Kidney epithelial cell (primary cell): ENCODE data around the gene HERC4. TPM values are rescaled to one million over a fixed set of nuclear protein-coding genes. Genes with fewer than 3 reads are reported as not detected.

Experiments
- DNase-seq: peaks from one replicate; pipeline ENCODE4 v3.0.0-alpha.2; 2010; ENCODE audit warnings: low read depth
- H3K27me3 ChIP-seq: 2 replicates; pipeline ENCODE4 v1.6.0; 2011; ENCODE audit warnings: low read length; ENCODE audit not compliant: control insufficient read depth, insufficient read depth
- H3K36me3 ChIP-seq: 2 replicates; pipeline ENCODE4 v1.5.1; 2011; ENCODE audit warnings: low read length; ENCODE audit not compliant: control insufficient read depth, insufficient read depth
- H3K4me3 ChIP-seq: 2 replicates; pipeline ENCODE4 v1.5.1; 2011; ENCODE audit warnings: low read depth, mild to moderate bottlenecking, control low read depth, low read length
- CTCF ChIP-seq: IDR thresholded peaks from 2 replicates; pipeline ENCODE4 v1.5.1; 2011; ENCODE audit warnings: mild to moderate bottlenecking, moderate library complexity, low read length, control low read depth, inconsistent platforms; ENCODE audit not compliant: insufficient read depth, poor library complexity, severe bottlenecking
- total RNA-seq: library from RNA; depleted of rRNA; stranded (reverse); fragments of >200 nt; gene quantifications from 2 replicates; pipeline ENCODE4 v1.2.3, GENCODE V29; 2015

Gene HERC4
- total RNA-seq, 1 donor from 2014 or later = 28.5 TPM

- H3K27me3 ChIP-seq = no peaks in the 10 kb centered on the region
Observed at GRCh38 chr10:68099736-68100135, 24.7 kb upstream of the HERC4 start.

DNA sequence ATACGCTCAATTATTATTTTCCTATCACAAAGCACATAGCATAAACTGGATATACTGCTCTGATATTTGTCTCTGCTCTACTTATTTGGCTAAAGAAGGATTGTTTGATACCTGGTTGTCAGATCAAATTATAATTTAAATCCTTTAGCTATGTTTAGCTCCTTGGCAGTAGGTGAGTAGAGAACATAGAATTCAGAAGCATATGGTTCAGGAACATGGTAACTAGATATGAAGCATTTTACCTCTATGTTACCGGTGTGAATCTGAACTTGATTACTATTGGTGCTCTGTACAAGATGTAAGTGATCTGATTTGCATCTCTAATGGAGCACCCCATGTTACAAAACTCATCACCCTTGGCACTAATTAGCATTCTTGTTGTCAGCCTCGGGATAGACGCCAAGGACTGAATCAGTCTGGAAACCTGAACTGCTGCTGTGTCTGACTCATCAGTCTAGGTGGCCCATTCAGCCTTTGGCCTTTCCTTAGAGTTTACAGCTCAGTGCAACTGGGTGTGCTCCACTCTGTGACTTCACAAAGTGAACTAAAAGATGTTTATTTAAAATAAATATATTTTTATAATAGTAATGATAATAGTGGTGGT, 21.9 kb upstream of the HERC4 start:
- DNase-seq = peak; percentile 82
- Histone ChIP-seq H3K27me3 (no peaks in the 10 kb centered on the region), H3K36me3 (no peaks in the 10 kb centered on the region), H3K4me3 (no peak overlapping the region)
- no peak for TF ChIP-seq CTCF

More at GRCh38 chr10:68099736-68100135, 24.7 kb upstream of the HERC4 start:
- no peak for TF ChIP-seq CTCF
- Histone ChIP-seq H3K4me3 (no peak overlapping the region), H3K36me3 (no peaks in the 10 kb centered on the region)
- no peak for DNase-seq

DNA sequence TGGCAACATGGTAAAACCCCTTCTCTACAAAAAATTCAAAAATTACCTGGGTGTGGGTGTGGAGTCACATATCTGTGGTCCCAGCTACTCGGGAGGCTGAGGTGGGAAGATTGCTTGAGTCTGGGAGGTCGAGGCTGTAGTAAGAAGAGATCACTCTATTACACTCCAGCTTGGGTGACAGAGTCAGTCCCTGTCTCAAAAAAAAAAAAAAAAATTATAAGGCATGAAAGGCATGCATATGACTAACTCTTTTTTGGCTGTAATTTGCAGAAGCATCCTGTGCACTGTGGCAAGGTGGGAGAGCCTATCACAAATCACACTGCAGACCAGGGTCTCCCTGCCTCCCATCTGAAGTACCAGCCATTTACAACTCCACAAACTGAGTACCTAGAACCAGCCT, 20.1 kb upstream of the HERC4 start:
- DNase-seq = no peak
- no peaks in the 10 kb centered on the region for H3K27me3 ChIP-seq
- H3K36me3 ChIP-seq = no peaks in the 10 kb centered on the region
- H3K4me3 ChIP-seq = no peak overlapping the region
- TF ChIP-seq CTCF = no peak

GRCh38 chr10:68092512-68092911, 17.4 kb upstream of the HERC4 start:
- H3K4me3 ChIP-seq = no peak overlapping the region
- TF ChIP-seq CTCF = no peak
- H3K27me3 ChIP-seq = no peaks in the 10 kb centered on the region
- DNase-seq = no peak
- no peaks in the 10 kb centered on the region for H3K36me3 ChIP-seq

DNA sequence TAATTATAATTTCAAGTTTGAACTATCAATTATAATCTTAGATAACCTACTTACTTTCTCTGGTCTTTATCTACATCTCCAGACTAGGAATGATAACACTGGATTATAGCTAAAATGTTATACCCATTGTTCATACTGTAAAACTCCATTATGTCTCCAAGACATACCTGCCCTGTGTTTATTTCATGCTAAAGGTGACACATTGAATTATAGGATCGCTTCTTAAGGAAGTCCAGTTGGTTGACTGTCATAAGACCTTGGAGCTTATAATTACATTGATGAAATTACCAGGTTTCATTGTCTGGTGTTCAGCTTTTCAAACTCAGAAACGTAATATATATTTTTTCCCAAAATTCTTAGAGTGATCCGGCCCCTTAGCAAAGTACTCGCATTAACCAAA, 15.5 kb upstream of the HERC4 start:
- H3K27me3 ChIP-seq = no peaks in the 10 kb centered on the region
- H3K4me3 ChIP-seq = no peak overlapping the region
- H3K36me3 ChIP-seq = no peaks in the 10 kb centered on the region
- no peak for TF ChIP-seq CTCF
- DNase-seq = no peak

- no peak for TF ChIP-seq CTCF
Observed at GRCh38 chr10:68088740-68089139, 13.7 kb upstream of the HERC4 start.

More at GRCh38 chr10:68088740-68089139, 13.7 kb upstream of the HERC4 start:
- H3K4me3 ChIP-seq = no peak overlapping the region
- H3K36me3 ChIP-seq = no peaks in the 10 kb centered on the region
- H3K27me3 ChIP-seq = no peaks in the 10 kb centered on the region
- DNase-seq = no peak
